GM12875 (cell line): ENCODE data around the gene RRM2.
"Not testable (repeated sequence)": the region's sequence is repeated elsewhere in the genome, so short reads cannot be mapped to it uniquely, and the experiment has no call there.

Experiments
- H3K4me3 ChIP-seq: one replicate; pipeline ENCODE4 v1.5.1; 2011; ENCODE audit warnings: low read depth, low read length, control low read depth
- TF ChIP-seq, protein P1 (sequence below): IDR thresholded peaks from 2 replicates; pipeline ENCODE4 v1.5.1; 2011; ENCODE audit warnings: low read depth, mild to moderate bottlenecking, control low read depth, inconsistent platforms, low read length, moderate library complexity, borderline replicate concordance; ENCODE audit not compliant: insufficient read depth

The RRM2 gene

DNA sequence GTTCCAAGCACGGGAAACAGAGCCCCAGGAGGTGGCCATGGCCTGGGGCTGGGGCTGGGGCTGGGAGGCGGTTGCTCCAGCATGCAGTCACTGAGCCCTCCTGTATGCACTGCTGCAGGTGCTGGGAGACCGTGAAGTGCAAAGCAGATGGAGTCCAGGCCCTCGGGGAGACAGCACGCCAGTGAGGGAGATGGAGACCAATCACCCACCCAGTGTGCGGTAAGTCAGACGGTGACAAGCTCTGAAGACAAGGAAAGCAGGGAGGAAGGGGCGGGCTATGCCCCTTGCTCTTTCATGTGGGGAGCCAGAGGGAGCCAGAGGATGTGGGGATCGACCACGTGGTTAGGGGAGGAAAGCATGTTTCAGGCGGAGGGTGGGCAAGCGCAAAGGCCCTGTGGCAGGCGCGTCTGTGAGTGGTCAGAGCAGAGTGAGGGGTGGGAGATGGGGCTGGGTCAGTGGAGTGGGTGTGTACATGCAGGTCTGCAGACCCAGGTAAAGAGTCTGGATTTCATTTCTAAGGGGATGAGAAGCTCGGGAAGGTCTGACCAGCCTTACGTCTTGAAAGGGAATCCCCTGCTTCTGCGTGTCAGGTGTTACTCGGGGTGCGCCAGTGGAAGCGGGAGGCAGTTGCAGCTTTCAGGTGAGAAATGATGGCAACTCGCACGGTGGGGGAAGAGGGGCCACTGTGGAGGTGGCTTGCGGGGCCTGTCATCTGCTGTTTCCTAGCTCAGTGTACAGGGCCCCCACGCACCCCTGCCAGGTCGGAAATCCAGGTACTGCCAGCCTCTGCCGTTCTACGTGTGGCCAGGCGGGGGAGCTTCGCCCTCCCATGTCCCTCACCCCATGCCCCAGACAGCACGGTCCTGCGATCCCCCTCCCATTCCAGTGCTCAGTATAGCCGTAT is 19.4 kb downstream of the RRM2 start:
- TF ChIP-seq, protein P1, sequence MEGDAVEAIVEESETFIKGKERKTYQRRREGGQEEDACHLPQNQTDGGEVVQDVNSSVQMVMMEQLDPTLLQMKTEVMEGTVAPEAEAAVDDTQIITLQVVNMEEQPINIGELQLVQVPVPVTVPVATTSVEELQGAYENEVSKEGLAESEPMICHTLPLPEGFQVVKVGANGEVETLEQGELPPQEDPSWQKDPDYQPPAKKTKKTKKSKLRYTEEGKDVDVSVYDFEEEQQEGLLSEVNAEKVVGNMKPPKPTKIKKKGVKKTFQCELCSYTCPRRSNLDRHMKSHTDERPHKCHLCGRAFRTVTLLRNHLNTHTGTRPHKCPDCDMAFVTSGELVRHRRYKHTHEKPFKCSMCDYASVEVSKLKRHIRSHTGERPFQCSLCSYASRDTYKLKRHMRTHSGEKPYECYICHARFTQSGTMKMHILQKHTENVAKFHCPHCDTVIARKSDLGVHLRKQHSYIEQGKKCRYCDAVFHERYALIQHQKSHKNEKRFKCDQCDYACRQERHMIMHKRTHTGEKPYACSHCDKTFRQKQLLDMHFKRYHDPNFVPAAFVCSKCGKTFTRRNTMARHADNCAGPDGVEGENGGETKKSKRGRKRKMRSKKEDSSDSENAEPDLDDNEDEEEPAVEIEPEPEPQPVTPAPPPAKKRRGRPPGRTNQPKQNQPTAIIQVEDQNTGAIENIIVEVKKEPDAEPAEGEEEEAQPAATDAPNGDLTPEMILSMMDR, result peak; percentile 66
- H3K4me3 ChIP-seq, result no peak overlapping the region

DNA sequence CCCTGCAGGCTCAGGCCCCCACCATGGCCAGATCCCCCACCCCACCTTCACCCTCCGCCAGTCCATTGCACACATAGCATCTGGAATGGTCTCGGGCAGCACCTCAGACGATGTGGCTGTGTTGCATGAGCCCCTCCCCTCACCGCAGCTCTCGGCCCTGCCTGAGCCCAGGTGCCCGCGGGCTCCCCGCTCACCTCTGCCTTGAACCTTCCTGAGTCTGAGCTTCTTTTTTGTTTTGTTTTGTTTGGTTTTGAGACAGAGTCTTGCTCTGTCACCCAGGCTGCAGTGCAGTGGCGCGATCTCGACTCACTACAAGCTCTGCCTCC is 20.1 kb downstream of the RRM2 start:
- TF ChIP-seq, protein P1, result no peak
- no peak overlapping the region for H3K4me3 ChIP-seq

DNA sequence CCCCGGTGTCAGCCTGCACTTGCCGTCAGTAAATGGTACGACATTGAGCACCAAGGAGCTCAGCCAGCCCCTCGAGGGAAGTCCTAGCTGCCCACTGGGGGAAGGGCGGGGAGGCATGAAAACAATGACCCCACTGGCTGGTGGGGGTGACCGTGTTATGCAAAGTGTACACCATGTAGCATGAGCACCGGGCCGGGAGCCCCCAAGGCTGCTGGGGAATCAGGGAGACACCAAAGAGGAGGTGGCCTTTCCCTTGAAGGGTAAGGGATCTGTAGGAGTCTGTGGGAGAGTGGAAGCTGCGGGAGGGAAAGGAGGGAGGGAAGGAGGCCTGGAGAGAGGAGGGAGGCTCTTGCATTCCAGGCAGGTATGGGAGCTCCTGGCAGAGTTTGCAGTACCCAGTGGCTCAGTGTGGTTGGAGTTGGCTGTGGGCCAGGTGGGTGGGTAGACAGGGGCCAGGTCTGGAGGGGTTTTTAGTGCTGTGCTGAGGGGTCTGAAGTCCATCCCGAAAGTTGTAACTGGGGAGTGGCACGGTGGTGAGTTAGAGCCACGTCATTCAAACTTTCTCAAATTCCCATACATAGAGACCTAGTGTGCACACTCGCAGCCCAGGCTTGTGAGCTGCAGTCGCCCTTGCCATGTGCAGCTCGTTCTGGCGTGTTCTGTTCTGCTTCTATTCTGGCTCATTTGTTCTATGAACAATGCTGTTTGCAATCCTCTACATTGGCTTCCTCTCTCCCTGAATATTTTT is 22.4 kb downstream of the RRM2 start:
- TF ChIP-seq, protein P1, result no peak
- H3K4me3 ChIP-seq, result no peak overlapping the region

DNA sequence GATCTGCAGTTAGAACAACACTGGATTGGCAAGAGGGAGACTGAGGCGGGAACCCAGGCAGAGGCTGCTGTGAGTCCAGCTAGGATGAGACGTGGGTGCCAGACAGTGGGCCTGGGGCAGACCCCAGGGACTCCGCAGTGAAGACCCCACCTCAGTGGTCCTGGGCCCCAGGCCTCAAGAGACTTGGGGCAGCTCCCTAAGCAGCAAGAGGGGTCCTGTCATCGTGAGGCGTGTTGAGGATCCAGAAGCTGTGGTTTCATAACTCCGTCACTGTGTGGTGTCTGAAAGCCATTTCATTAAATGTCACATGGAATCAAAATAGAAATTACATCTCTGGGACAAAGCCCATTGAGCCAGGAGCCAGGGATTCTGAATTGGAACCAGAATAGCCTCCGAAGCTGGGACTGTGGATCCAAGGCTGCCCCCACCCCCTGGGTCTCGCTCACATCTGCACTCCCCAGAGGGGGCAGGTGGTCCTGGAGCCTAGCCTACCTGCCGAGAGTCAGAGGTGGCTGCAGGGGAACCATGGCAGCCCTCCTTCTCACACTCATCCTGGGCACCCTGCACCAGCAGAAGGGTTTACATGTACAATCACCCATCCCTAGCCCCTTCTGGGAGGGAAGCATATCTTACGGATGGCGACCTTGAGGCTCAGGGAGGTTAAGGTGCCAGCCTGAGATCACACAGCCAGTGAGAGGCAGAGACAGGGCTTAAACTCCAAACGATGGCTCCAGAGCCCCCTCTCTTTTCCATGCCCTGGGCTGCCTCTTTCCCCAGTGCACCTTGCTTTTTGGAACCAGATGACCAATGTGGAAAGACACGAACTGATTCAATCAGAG is 23.2 kb downstream of the RRM2 start:
- H3K4me3 ChIP-seq, result no peak overlapping the region
- TF ChIP-seq, protein P1, result no peak

DNA sequence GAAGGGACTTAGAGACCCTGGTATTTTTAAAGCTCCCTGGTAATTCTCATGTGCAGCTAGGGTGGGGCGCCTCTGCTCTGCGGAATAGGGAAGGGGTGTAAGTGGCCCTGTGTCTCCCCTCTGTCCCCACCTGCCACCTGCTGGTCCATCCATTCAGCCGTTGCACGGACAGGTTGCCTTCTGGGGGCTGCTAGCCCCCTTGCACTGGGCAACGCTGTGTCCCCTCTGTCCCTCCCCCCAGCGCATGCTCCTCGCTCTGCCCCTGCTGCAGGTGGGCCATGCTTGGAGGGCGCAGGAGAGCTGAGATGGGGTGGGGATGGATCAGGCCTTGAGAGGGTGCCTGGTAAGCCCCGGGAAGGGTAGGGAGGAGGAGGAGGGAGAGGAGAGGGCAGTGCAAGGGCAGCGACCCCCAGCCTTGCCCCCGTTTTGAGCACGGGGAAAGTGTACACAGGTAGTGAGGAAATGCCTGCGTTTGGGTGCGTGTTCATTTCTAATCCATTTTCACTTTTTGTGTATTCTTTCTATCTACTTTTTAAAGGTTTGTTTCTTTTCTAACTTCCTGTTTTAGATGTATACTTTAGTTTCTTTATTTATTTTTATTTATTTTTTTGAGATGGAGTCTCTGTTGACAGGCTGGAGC is 23.9 kb downstream of the RRM2 start:
- TF ChIP-seq, protein P1, result no peak
- no peak overlapping the region for H3K4me3 ChIP-seq

DNA sequence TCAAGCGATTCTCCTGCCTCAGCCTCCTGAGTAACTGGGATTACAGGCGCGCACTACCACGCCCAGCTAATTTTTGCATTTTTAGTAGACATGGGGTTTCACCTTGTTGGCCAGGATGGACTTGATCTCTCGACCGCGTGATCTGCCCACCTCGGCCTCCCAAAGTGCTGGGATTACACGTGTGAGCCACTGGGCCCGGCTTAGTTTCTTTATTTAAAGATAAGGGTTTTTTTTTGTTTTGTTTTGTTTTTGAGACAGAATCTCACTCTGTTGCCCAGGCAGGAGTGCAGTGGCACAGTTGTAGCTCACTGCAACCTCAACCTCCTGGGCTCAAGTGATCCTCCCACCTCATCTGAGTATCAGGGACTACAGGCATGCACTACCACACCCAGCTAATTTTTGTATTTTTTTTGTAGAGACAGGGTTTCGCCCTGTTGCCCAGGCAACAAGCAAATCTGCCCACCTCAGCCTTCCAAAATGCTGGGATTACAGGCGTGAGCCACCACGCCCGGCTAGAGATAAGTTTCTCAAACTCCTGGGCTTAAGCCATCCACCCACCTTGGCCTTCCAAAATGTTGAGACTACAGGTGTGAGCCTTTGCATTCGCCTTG is 24.6 kb downstream of the RRM2 start:
- H3K4me3 ChIP-seq, result not testable (repeated sequence)
